MM.1S (cell line): ENCODE measurements around the gene RALA.

Experiments used
- DNase-seq: peaks from one replicate; pipeline ENCODE4 v3.0.0-alpha.2; 2015
- H2AFZ ChIP-seq: fragments of 300-600 bp; sonication (generic); 2 replicates; pipeline ENCODE4 v1.6.0; 2016; ENCODE audit warnings: antibody characterized with exemption, low read length
- H3F3A ChIP-seq: fragments of 300-600 bp; sonication (generic); 2 replicates; pipeline ENCODE4 v1.6.1; 2016; ENCODE audit warnings: mild to moderate bottlenecking, antibody characterized with exemption, low read length, moderate library complexity, mixed read lengths; ENCODE audit not compliant: insufficient read depth
- H3K27ac ChIP-seq: fragments of 300-600 bp; sonication (generic); 2 replicates; pipeline ENCODE4 v1.5.1; 2016; ENCODE audit warnings: mild to moderate bottlenecking, low read length
- H3K27me3 ChIP-seq: fragments of 300-600 bp; sonication (generic); replicated peaks from 2 replicates; pipeline ENCODE4 v1.6.0; 2016; ENCODE audit warnings: low read length; ENCODE audit not compliant: insufficient read depth
- H3K36me3 ChIP-seq: fragments of 300-600 bp; sonication (generic); replicated peaks from 2 replicates; pipeline ENCODE4 v1.6.1; 2016; ENCODE audit warnings: mild to moderate bottlenecking, low read length, mixed read lengths; ENCODE audit not compliant: insufficient read depth
- H3K4me1 ChIP-seq: fragments of 300-600 bp; sonication (generic); 2 replicates; pipeline ENCODE4 v1.6.1; 2016; ENCODE audit warnings: low read length, mixed read lengths
- H3K4me2 ChIP-seq: fragments of 300-600 bp; sonication (generic); 2 replicates; pipeline ENCODE4 v1.6.0; 2016; ENCODE audit warnings: low read depth, low read length
- H3K4me3 ChIP-seq: fragments of 300-600 bp; sonication (generic); 2 replicates; pipeline ENCODE4 v1.5.1; 2016; ENCODE audit warnings: low read length, mixed read lengths
- H3K79me2 ChIP-seq: fragments of 300-600 bp; sonication (generic); 2 replicates; pipeline ENCODE4 v1.6.1; 2016; ENCODE audit warnings: mixed run types, low read length, mixed read lengths
- H3K9ac ChIP-seq: fragments of 300-600 bp; sonication (generic); 2 replicates; pipeline ENCODE4 v1.6.1; 2016; ENCODE audit warnings: low read length, mixed read lengths
- H3K9me2 ChIP-seq: fragments of 300-600 bp; sonication (generic); replicated peaks from 2 replicates; pipeline ENCODE4 v1.6.1; 2016; ENCODE audit warnings: mild to moderate bottlenecking, low read length, mixed read lengths; ENCODE audit not compliant: insufficient read depth
- H3K9me3 ChIP-seq: fragments of 300-600 bp; sonication (generic); replicated peaks from 2 replicates; pipeline ENCODE4 v1.6.1; 2016; ENCODE audit warnings: mild to moderate bottlenecking, low read length, mixed read lengths; ENCODE audit not compliant: insufficient read depth
- H4K20me1 ChIP-seq: fragments of 300-600 bp; sonication (generic); 2 replicates; pipeline ENCODE4 v1.6.1; 2016; ENCODE audit warnings: mild to moderate bottlenecking, low read length, moderate library complexity, mixed read lengths; ENCODE audit not compliant: insufficient read depth
- EZH2 ChIP-seq: fragments of 300-600 bp; sonication (generic); optimal IDR thresholded peaks from 2 replicates; pipeline ENCODE3; 2017; ENCODE audit warnings: low read depth, mild to moderate bottlenecking, antibody characterized with exemption, low read length, mixed read lengths
- EZH2phosphoT487 ChIP-seq: fragments of 300-600 bp; sonication (generic); IDR thresholded peaks from 2 replicates; pipeline ENCODE4 v1.6.1; 2018; ENCODE audit warnings: antibody characterized with exemption, low read length
- TF ChIP-seq, protein P1 (sequence below): fragments of 300-600 bp; sonication (generic); IDR thresholded peaks from 2 replicates; pipeline ENCODE4 v1.5.1; 2016; ENCODE audit warnings: antibody characterized with exemption, low read length, mixed read lengths

RALA gene

DNA sequence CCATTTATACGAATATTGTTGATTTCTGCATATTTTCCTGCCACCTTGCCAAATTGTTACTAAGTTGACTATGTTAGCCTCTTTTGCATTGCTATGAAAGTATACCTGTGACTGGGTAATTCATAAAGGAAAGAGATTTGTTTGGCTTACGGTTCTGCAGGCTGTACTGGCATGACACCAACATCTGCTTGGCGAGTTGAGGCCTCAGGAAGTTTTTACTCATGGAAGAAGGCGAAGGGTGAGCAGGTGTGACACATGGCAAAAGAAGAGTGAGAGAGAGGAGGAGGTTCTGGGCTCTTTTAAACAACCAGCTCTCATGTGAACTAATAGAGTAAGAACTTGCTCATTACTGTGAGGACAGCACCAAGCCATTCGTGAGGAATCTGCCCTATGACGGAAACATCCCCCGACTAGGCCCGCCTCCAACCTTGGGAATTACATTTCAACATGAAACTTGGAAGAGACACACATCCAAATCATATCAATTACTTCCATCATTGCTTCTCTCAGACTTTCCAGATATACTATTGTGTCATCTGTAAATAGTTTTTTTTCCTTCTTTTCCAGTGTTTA lies 8.4 kb downstream of the RALA start:
- H3K27ac ChIP-seq: no peak overlapping the region
- no peak overlapping the region for H3K9ac ChIP-seq
- no peak overlapping the region for H3K4me2 ChIP-seq
- H4K20me1 ChIP-seq: no peaks in the 10 kb centered on the region
- H3K9me3 ChIP-seq: no peaks in the 10 kb centered on the region
- TF ChIP-seq EZH2phosphoT487: no peak
- no peak for TF ChIP-seq EZH2
- TF ChIP-seq, protein P1, sequence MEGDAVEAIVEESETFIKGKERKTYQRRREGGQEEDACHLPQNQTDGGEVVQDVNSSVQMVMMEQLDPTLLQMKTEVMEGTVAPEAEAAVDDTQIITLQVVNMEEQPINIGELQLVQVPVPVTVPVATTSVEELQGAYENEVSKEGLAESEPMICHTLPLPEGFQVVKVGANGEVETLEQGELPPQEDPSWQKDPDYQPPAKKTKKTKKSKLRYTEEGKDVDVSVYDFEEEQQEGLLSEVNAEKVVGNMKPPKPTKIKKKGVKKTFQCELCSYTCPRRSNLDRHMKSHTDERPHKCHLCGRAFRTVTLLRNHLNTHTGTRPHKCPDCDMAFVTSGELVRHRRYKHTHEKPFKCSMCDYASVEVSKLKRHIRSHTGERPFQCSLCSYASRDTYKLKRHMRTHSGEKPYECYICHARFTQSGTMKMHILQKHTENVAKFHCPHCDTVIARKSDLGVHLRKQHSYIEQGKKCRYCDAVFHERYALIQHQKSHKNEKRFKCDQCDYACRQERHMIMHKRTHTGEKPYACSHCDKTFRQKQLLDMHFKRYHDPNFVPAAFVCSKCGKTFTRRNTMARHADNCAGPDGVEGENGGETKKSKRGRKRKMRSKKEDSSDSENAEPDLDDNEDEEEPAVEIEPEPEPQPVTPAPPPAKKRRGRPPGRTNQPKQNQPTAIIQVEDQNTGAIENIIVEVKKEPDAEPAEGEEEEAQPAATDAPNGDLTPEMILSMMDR: no peak
- H2AFZ ChIP-seq: no peak overlapping the region
- no peaks in the 10 kb centered on the region for H3F3A ChIP-seq
- no peaks in the 10 kb centered on the region for H3K27me3 ChIP-seq
- peaks cover 3% of the 10 kb centered on the region for H3K4me1 ChIP-seq
- H3K79me2 ChIP-seq: peaks cover 97% of the 10 kb centered on the region
- DNase-seq: no peak
- peaks cover 10% of the 10 kb centered on the region for H3K36me3 ChIP-seq
- no peaks in the 10 kb centered on the region for H3K9me2 ChIP-seq
- no peak overlapping the region for H3K4me3 ChIP-seq

DNA sequence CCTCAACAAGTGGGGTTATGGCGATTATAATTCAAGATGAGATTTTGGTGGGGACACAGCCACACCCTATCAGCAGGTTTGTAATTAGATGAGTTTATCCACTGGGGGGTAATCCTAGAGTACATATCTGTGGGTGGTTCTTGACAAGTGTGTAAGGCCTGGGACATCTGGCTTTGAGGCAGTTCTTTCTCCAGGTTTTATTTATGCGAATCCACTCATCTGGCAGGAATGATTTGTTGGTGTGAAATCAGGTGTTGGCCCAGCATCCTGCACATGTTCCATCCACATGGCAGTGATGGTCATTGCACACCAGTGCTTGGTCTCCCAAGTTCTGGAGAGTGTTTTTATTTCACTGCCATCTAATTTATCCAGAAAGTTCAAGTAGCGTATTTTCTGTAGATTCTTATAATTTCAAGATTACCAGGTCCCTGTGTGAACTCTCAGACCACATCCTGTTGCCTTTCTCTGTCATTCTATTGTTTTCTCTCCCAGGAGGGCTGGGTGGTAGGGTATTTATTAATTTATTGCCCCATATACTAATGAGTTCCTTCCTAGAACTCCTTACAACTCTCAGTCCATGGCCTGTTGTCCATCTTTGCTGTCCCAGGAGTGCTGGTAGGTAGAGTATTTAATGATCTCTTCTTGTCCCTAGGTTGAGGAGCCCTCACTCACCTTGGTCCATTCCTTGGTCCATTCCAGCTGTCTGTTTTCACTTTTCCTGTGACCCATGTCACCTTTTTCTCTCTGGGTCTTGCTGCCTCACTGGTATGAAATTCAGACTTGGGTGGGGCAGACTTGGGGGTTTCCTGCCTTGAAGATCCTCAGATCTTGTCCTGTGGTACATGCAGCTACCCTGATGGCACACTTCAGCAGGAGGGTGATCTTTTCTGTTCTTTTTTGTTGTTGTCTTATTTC lies 10.4 kb downstream of the RALA start:
- Histone ChIP-seq H3K79me2 (peaks cover 94% of the 10 kb centered on the region), H3K27ac (no peak overlapping the region), H3K36me3 (peaks cover 10% of the 10 kb centered on the region), H3K4me2 (no peak overlapping the region), H2AFZ (no peak overlapping the region), H3K4me1 (peaks cover 13% of the 10 kb centered on the region), H3K9me2 (no peaks in the 10 kb centered on the region), H3F3A (no peaks in the 10 kb centered on the region), H3K9me3 (no peaks in the 10 kb centered on the region), H4K20me1 (no peaks in the 10 kb centered on the region), H3K9ac (no peak overlapping the region), H3K27me3 (no peaks in the 10 kb centered on the region), H3K4me3 (no peak overlapping the region)
- TF ChIP-seq EZH2phosphoT487: no peak
- TF ChIP-seq, protein P1: no peak
- no peak for TF ChIP-seq EZH2
- no peak for DNase-seq

DNA sequence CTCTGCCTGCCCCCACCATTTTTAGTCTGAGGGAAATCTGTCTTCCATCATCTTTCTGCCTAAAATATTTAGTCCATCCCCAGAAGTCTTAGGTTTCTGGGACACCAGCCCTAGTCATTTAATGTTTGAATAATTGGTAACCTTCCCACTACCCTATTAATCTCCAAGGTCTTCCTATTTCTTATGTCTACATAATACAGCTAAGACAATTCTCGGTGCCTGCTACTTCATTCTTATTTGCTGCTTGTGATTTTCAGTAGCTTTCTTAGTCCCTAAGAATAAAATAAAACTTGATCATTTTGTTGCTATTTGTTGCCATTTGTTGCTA lies 11.1 kb downstream of the RALA start:
- no peak overlapping the region for H3K27ac ChIP-seq
- H3K36me3 ChIP-seq: peaks cover 10% of the 10 kb centered on the region
- H3K4me2 ChIP-seq: no peak overlapping the region
- no peak overlapping the region for H3K4me3 ChIP-seq
- H3K27me3 ChIP-seq: no peaks in the 10 kb centered on the region
- no peaks in the 10 kb centered on the region for H3K9me3 ChIP-seq
- H3K9ac ChIP-seq: no peak overlapping the region
- no peak for DNase-seq
- peaks cover 94% of the 10 kb centered on the region for H3K79me2 ChIP-seq
- peaks cover 13% of the 10 kb centered on the region for H3K4me1 ChIP-seq
- no peak for TF ChIP-seq EZH2
- H3K9me2 ChIP-seq: no peaks in the 10 kb centered on the region
- no peak overlapping the region for H2AFZ ChIP-seq
- H4K20me1 ChIP-seq: no peaks in the 10 kb centered on the region
- H3F3A ChIP-seq: no peaks in the 10 kb centered on the region

DNA sequence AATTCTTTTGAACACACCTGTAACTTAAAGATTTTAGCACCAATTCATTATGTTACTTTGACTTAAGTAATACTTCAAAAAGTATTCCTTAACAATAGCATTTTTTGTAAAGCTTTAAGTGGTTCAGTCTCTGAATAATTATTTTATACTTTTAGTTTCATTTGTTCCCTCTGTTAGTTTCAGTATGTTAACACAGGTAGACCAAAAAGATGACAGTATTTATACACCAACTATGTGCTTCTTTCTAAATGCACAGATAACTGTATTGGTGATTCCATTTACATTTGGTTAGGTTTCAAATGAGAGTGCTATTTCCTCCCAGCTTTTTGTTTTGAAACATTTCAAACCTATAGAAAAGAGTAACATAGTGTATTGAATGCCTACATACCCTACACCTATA lies 14.0 kb downstream of the RALA start:
- H3K9ac ChIP-seq: no peak overlapping the region
- H3K9me2 ChIP-seq: no peaks in the 10 kb centered on the region
- H3K4me1 ChIP-seq: peaks cover 13% of the 10 kb centered on the region
- H3K36me3 ChIP-seq: no peaks in the 10 kb centered on the region
- H3K27ac ChIP-seq: no peak overlapping the region
- peak overlapping the region; percentile 22; the same call in 1 of the 2 replicates for H3K4me2 ChIP-seq
- DNase-seq: peak; percentile 22
- peaks cover 97% of the 10 kb centered on the region for H3K79me2 ChIP-seq
- H2AFZ ChIP-seq: no peak overlapping the region
- no peaks in the 10 kb centered on the region for H3F3A ChIP-seq
- H4K20me1 ChIP-seq: no peaks in the 10 kb centered on the region
- no peak overlapping the region for H3K4me3 ChIP-seq
- H3K27me3 ChIP-seq: no peaks in the 10 kb centered on the region
- TF ChIP-seq EZH2 (no peak), EZH2phosphoT487 (no peak)
- TF ChIP-seq, protein P1: no peak
- no peaks in the 10 kb centered on the region for H3K9me3 ChIP-seq
